ENCODE measurements around the gene PRKCZ. TPM values are rescaled to one million over a fixed set of nuclear protein-coding genes. Genes with fewer than 3 reads are reported as not detected.

The PRKCZ gene
- total and polyA plus RNA-seq, 9 of the 15 experiments (the other 6 are each of a cell fraction or from before 2014, with no cell fraction given) = 0.07 to 3.1 (median 1.3) TPM

GRCh38 chr1:2189459-2190425, 139.5 kb downstream of the PRKCZ start (continued):
- TF ChIP-seq MNT (conservative IDR thresholded peaks at IDR 0.05) = peak; percentile 95 to 98
- no peak for TF ChIP-seq ILF3 (IDR thresholded peaks at IDR 0.05; ENCODE audit: borderline replicate concordance)
- TF ChIP-seq STAT5A (IDR thresholded peaks at IDR 0.05; ENCODE audit: borderline replicate concordance, low read length) = no peak
- TF ChIP-seq CEBPB (tag; IDR thresholded peaks at IDR 0.05) = peak; percentile 88
- no peak; the same call in 1 of the 2 replicates for TF ChIP-seq GABPB1 (CRISPR knock-in tag; IDR thresholded peaks at IDR 0.05)
- TF ChIP-seq ATF6 (CRISPR knock-in tag; IDR thresholded peaks at IDR 0.05) = no peak
- TF ChIP-seq MIER1 (IDR thresholded peaks at IDR 0.05; ENCODE audit: low read depth) = no peak
- TF ChIP-seq CBFA2T2 (conservative IDR thresholded peaks at IDR 0.05) = peak; percentile 44
- TF ChIP-seq ZNF589 (CRISPR knock-in tag; IDR thresholded peaks at IDR 0.05; ENCODE audit: low read depth) = peak; percentile 48; the same call in 1 of the 2 replicates
- TF ChIP-seq TEAD1 (CRISPR knock-in tag; IDR thresholded peaks at IDR 0.05) = 0 out of 4 replicates have a peak, but pooled peaks of 1 of the 2 experiments have one; percentile 2
- TF ChIP-seq FOXK2 (conservative IDR thresholded peaks at IDR 0.05 in 1 of 2, IDR thresholded peaks at IDR 0.05 in 1 of 2; ENCODE audit: low read depth in 2 of 2) = peak; percentile 73 to 84; a peak in 3 of 4 replicates
- peak; percentile 40 for TF ChIP-seq ATF1 (CRISPR knock-in tag; IDR thresholded peaks at IDR 0.05)
- peak; percentile 91 for TF ChIP-seq ATF1 (tag; IDR thresholded peaks at IDR 0.05)
- no peak for TF ChIP-seq ZNF280B (CRISPR knock-in tag; IDR thresholded peaks at IDR 0.05)
- TF ChIP-seq ZZZ3 (IDR thresholded peaks at IDR 0.05) = no peak
- TF ChIP-seq ADNP (tag; IDR thresholded peaks at IDR 0.05) = no peak
- no peak for TF ChIP-seq ZKSCAN8 (CRISPR knock-in tag; IDR thresholded peaks at IDR 0.05)
- TF ChIP-seq DNMT1 (IDR thresholded peaks at IDR 0.05) = no peak
- peak in 1 of 2 experiments; percentile 98; a peak in 2 of 4 replicates for TF ChIP-seq HDAC1 (IDR thresholded peaks at IDR 0.05)
- TF ChIP-seq CHAMP1 (IDR thresholded peaks at IDR 0.05) = no peak
